SK-N-SH (cell line): ENCODE measurements around the gene JAKMIP3. TPM values are rescaled to one million over a fixed set of nuclear protein-coding genes. Genes with fewer than 3 reads are reported as not detected.

Source experiments
- CTCF ChIA-PET: fragments of 300-600, 350-600 bp; formaldehyde crosslinking; extraction: SDS; loops from one replicate; lab custom pipeline; 2021; lab: Yijun Ruan, JAX
- POLR2A ChIA-PET: fragments of 350-600 bp; sonication (Branson Sonifier 250); formaldehyde crosslinking; extraction: SDS; loops from one replicate; lab custom pipeline; 2020; ENCODE audit warnings: antibody characterized with exemption, inconsistent platforms; lab: Yijun Ruan, JAX
- DNase-seq: peaks from one replicate; pipeline ENCODE4 v3.0.0; 2012
- H2AFZ ChIP-seq: fragments of 200-600 bp; sonication (generic); 2 replicates; pipeline ENCODE4 v1.8.1; 2016; ENCODE audit warnings: antibody characterized with exemption, mild to moderate bottlenecking, low read depth
- H3F3A ChIP-seq: fragments of 200-600 bp; sonication (generic); replicated peaks from 2 replicates; pipeline ENCODE3; 2016; ENCODE audit warnings: antibody characterized with exemption, mild to moderate bottlenecking; ENCODE audit not compliant: insufficient read depth
- H3K27ac ChIP-seq, 2 experiments: fragments of 200-500 bp in 1 of 2; fragments of 200-600 bp in 1 of 2; sonication (Bioruptor generic) in 1 of 2; sonication (generic), shearing (Covaris generic) in 1 of 2; 2 replicates each; pipeline versions ENCODE4 v1.5.1 to v1.6.1; 2014 to 2016; ENCODE audit warnings: low read depth in 2 of 2, inconsistent platforms in 1 of 2, low read length in 1 of 2, mild to moderate bottlenecking in 1 of 2, mixed read lengths in 1 of 2
- H3K27me3 ChIP-seq: fragments of 200-600 bp; sonication (generic), shearing (Covaris generic); 2 replicates; pipeline ENCODE4 v1.6.1; 2016; ENCODE audit warnings: mixed run types; ENCODE audit not compliant: insufficient read depth
- H3K36me3 ChIP-seq, 2 experiments: fragments of 200-500 bp in 1 of 2; fragments of 200-600 bp in 1 of 2; sonication (Bioruptor generic) in 1 of 2; sonication (generic) in 1 of 2; replicated peaks in 1 of 2; 2 replicates each; pipeline versions ENCODE3 to v1.5.1; 2014 to 2016; ENCODE audit warnings: low read length in 1 of 2, mild to moderate bottlenecking in 1 of 2; ENCODE audit not compliant: insufficient read depth in 2 of 2, control insufficient read depth in 1 of 2
- H3K4me1 ChIP-seq, 2 experiments: fragments of 200-500 bp in 1 of 2; fragments of 200-600 bp in 1 of 2; sonication (Bioruptor generic) in 1 of 2; sonication (generic), shearing (Covaris generic) in 1 of 2; 2 replicates each; pipeline versions ENCODE4 v1.5.1 to v1.6.1; 2014 to 2016; ENCODE audit warnings: low read depth in 1 of 2, low read length in 1 of 2, mixed run types in 1 of 2; ENCODE audit not compliant: insufficient read depth in 2 of 2, control insufficient read depth in 1 of 2
- H3K4me2 ChIP-seq: fragments of 200-600 bp; sonication (generic), shearing (Covaris generic); 2 replicates; pipeline ENCODE4 v1.6.1; 2017; ENCODE audit warnings: mixed run types
- H3K4me3 ChIP-seq, 2 experiments: fragments of 200-500 bp in 1 of 2; fragments of 200-600 bp in 1 of 2; sonication (Bioruptor generic) in 1 of 2; sonication (generic), shearing (Covaris generic) in 1 of 2; 2 replicates each; pipeline versions ENCODE4 v1.5.1 to v1.8.1; 2014 to 2016; ENCODE audit warnings: low read depth in 2 of 2, inconsistent platforms in 1 of 2, low read length in 1 of 2, mild to moderate bottlenecking in 1 of 2, mixed read lengths in 1 of 2, moderate library complexity in 1 of 2
- H3K79me2 ChIP-seq: fragments of 200-600 bp; sonication (generic); 2 replicates; pipeline ENCODE4 v1.8.1; 2017; ENCODE audit warnings: mild to moderate bottlenecking; ENCODE audit not compliant: insufficient read depth
- H3K9ac ChIP-seq: fragments of 200-600 bp; sonication (generic); 2 replicates; pipeline ENCODE4 v1.6.1; 2017; ENCODE audit warnings: mixed run types
- H3K9me2 ChIP-seq: fragments of 200-600 bp; sonication (generic); 2 replicates; pipeline ENCODE4 v1.6.1; 2017; ENCODE audit warnings: mixed run types
- H3K9me3 ChIP-seq: fragments of 200-600 bp; sonication (generic); 2 replicates; pipeline ENCODE4 v1.6.1; 2017; ENCODE audit warnings: mixed run types, mild to moderate bottlenecking, moderate library complexity
- H4K20me1 ChIP-seq: fragments of 200-600 bp; sonication (generic); 2 replicates; pipeline ENCODE4 v1.6.1; 2017; ENCODE audit warnings: mild to moderate bottlenecking, mixed run types; ENCODE audit not compliant: insufficient read depth
- ELF1 ChIP-seq: IDR thresholded peaks from 2 replicates; pipeline ENCODE4 v1.4.0; 2012
- EP300 ChIP-seq, 2 experiments: IDR thresholded peaks; 2 replicates each; pipeline versions ENCODE4 v1.4.0 to v1.6.1; 2012; ENCODE audit warnings: borderline replicate concordance in 1 of 2, low read depth in 1 of 2, low read length in 1 of 2
- EZH2phosphoT487 ChIP-seq: fragments of 200-600 bp; sonication (generic); IDR thresholded peaks from 2 replicates; pipeline ENCODE4 v1.6.1; 2017; ENCODE audit warnings: low read depth, mixed run types, mild to moderate bottlenecking, antibody characterized with exemption, moderate library complexity, borderline replicate concordance
- FOXM1 ChIP-seq: IDR thresholded peaks from 2 replicates; pipeline ENCODE4 v1.4.0; 2012; ENCODE audit warnings: low read depth, mild to moderate bottlenecking
- GABPA ChIP-seq: IDR thresholded peaks from 2 replicates; pipeline ENCODE4 v1.4.0; 2012; ENCODE audit warnings: low read depth, mild to moderate bottlenecking
- GATA2 ChIP-seq: sonication (generic); formaldehyde crosslinking; IDR thresholded peaks from 2 replicates; pipeline ENCODE4 v1.5.0; 2020; ENCODE audit warnings: mild to moderate bottlenecking, missing genetic modification reagents
- JUND ChIP-seq: IDR thresholded peaks from 2 replicates; pipeline ENCODE4 v1.4.0; 2012
- MEF2A ChIP-seq: IDR thresholded peaks from 2 replicates; pipeline ENCODE4 v1.4.0; 2012; ENCODE audit warnings: low read depth, borderline replicate concordance
- MXI1 ChIP-seq: IDR thresholded peaks from 2 replicates; pipeline ENCODE4 v1.6.1; 2012; ENCODE audit warnings: mild to moderate bottlenecking, low read depth, low read length, improper control_type of control experiment
- NRF1 ChIP-seq: IDR thresholded peaks from 2 replicates; pipeline ENCODE4 v1.6.1; 2012; ENCODE audit warnings: low read depth, mild to moderate bottlenecking, low read length
- SMC3 ChIP-seq: IDR thresholded peaks from 2 replicates; pipeline ENCODE4 v1.6.1; 2012; ENCODE audit warnings: low read depth, low read length, improper control_type of control experiment
- TAF1 ChIP-seq: IDR thresholded peaks from 2 replicates; pipeline ENCODE4 v1.6.1; 2012; ENCODE audit warnings: low read depth, mild to moderate bottlenecking, low read length, moderate library complexity, borderline replicate concordance
- TEAD4 ChIP-seq: IDR thresholded peaks from 2 replicates; pipeline ENCODE4 v1.4.0; 2012; ENCODE audit warnings: mild to moderate bottlenecking, borderline replicate concordance; ENCODE audit not compliant: insufficient read depth
- WGBS: methylation state at CpG from one replicate; pipeline ENCODE4 v1.1.6; 2017; ENCODE audit warnings: low lambda C conversion rate; 5-methylcytosine and 5-hydroxymethylcytosine counted together
- polyA plus RNA-seq, 3 experiments: library from polyadenylated mRNA; depleted of rRNA; stranded (reverse); fragments of >200 nt; gene quantifications; 2 replicates each; pipeline ENCODE4 v1.2.3, GENCODE V29; 2012
- TF ChIP-seq, protein P1 (sequence below): fragments of 150-350 bp; IDR thresholded peaks from 2 replicates; pipeline ENCODE4 v1.6.1; 2017; ENCODE audit warnings: antibody characterized with exemption, low read length, low read depth, borderline replicate concordance
- TF ChIP-seq, protein P2 (sequence below): IDR thresholded peaks from 2 replicates; pipeline ENCODE4 v1.4.0; 2012; ENCODE audit warnings: low read depth, borderline replicate concordance
- TF ChIP-seq, protein P3 (sequence below): IDR thresholded peaks from 2 replicates; pipeline ENCODE4; 2012
- TF ChIP-seq, protein P4 (sequence below): fragments of 200-600 bp; sonication (generic); IDR thresholded peaks from 2 replicates; pipeline ENCODE4 v1.6.1; 2017; ENCODE audit warnings: antibody characterized with exemption, mild to moderate bottlenecking, moderate library complexity
- TF ChIP-seq, protein P5 (sequence below): IDR thresholded peaks from 2 replicates; pipeline ENCODE4 v1.4.0; 2012; ENCODE audit warnings: low read depth, borderline replicate concordance

Gene JAKMIP3
- polyA plus RNA-seq, 1 of the 3 experiments (the other 2 are of a cell fraction) = 0.02 TPM

DNA sequence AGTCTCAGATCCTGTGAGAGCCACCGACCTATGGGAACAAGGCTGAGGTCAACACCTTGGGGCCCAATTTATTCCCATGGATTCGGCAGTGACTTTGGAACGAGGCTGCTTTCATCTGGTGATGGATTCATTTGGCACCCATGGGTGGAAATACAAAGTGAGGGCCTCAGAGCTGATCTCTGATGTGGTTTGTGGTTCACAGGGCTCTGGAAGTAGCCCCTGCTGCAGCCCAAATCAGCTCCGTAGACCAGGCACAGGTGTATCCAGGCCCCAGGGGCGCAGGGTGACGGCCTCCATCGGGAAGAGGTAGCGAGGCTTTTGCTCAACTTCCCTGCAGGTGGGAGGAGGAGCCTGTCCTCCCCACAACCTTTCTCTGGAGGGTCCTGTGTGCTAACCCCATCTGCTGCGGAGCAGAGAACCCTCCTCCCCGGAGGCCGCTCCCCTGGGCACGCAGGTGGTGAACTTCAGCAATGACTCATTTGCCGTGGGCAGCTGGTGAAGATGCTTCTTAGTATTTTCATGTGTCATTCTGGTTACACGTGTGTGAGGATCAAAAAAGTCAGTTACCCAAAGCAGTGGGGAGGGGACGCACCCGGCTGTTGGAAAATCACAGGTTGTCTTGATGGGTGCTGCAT, 7.5 kb upstream of the JAKMIP3 start:
- Histone ChIP-seq H3K27ac (no peak overlapping the region), H3K9me2 (no peaks in the 10 kb centered on the region), H2AFZ (no peak overlapping the region), H4K20me1 (no peaks in the 10 kb centered on the region)
- DNase-seq = no peak
- CTCF ChIA-PET = interaction anchor here (1.2 kb wide), 2 partner anchors 13 to 44 kb away, joined by 3 to 4 read pairs; no protein-coding TSS in a partner anchor
- WGBS = 40% methylated on average over 8 of the region's 16 CpGs
- TF ChIP-seq FOXM1 (no peak), MXI1 (no peak), EZH2phosphoT487 (no peak), JUND (no peak), MEF2A (no peak), GATA2 (CRISPR knock-in tag) (no peak), NRF1 (no peak), ELF1 (no peak), TAF1 (no peak), SMC3 (no peak)
- TF ChIP-seq, protein P1, sequence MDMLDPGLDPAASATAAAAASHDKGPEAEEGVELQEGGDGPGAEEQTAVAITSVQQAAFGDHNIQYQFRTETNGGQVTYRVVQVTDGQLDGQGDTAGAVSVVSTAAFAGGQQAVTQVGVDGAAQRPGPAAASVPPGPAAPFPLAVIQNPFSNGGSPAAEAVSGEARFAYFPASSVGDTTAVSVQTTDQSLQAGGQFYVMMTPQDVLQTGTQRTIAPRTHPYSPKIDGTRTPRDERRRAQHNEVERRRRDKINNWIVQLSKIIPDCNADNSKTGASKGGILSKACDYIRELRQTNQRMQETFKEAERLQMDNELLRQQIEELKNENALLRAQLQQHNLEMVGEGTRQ = no peak
- TF ChIP-seq, all 33 proteins: peak for 0
- no peak overlapping the region for H3K4me2 ChIP-seq
- no peak overlapping the region for H3K9ac ChIP-seq
- no peaks in the 10 kb centered on the region; a peak in 1 of 4 replicates for H3K4me1 ChIP-seq
- H3K4me3 ChIP-seq = no peak overlapping the region
- no peaks in the 10 kb centered on the region for H3K9me3 ChIP-seq
- H3K79me2 ChIP-seq = no peaks in the 10 kb centered on the region
- H3K36me3 ChIP-seq = no peaks in the 10 kb centered on the region
- H3F3A ChIP-seq = no peaks in the 10 kb centered on the region
- no peaks in the 10 kb centered on the region for H3K27me3 ChIP-seq
- POLR2A ChIA-PET = no interaction called here

DNA sequence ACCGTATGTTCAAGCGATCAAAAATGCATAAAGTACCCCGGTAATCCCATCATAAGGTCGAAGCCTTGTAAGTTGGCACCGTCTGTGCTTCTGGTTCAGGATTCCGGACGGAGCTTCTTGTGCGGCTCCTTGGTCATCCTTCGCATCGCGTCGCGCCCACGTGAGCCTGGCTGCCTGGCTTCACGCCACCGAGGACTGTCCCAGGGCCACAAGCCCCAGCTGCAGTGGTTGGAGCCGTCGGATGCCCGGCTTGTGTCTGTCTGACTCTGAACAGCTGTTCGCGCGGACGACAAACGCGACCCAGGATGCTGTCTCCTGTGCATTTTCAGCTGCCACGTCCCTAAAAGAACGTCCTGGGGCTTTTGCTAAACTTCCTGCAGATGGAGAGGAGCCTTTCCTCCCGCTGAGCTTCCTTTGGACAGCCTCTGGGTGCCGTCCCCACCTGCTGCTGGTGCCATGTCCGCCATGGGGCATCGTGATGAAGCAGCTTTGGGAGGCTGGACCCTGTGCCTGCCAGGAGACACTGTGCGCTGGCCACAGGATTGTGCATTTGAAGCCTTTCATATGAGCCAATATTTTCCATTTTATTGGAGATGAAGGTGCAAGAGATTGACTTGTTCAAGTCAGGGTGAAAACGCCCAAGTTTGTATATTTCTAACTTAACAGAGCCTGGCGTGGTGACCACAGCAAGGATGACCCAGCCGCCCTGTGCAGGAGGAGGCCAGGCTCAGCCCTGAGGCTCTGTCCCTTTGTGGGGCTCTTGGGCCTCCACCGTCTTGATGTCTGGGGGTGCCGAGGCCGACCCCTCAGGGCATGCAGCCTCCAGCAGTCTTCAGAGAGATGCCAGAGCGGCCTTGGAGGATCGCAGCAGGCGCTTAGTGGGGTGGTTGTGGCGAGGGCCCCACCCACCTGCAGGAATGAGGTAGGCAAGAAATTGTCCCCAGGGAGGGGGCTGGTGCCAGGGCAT, 6.7 kb upstream of the JAKMIP3 start:
- H2AFZ ChIP-seq = no peak overlapping the region
- WGBS = 66% methylated on average over 33 of the region's 42 CpGs
- no peaks in the 10 kb centered on the region for H3K9me2 ChIP-seq
- CTCF ChIA-PET = interaction anchor here (1.2 kb wide), 2 partner anchors 14 to 43 kb away, joined by 3 to 4 read pairs; no protein-coding TSS in a partner anchor
- H3K4me2 ChIP-seq = no peak overlapping the region
- no peaks in the 10 kb centered on the region; a peak in 1 of 4 replicates for H3K4me1 ChIP-seq
- no peak overlapping the region for H3K9ac ChIP-seq
- TF ChIP-seq NRF1 (no peak), MXI1 (no peak), EP300 (IDR thresholded peaks at IDR 0.05; ENCODE audit: borderline replicate concordance in 1 of 2, low read depth in 1 of 2, low read length in 1 of 2) (no peak), MEF2A (no peak), ELF1 (no peak), JUND (no peak), EZH2phosphoT487 (no peak), GABPA (no peak), TEAD4 (no peak)
- TF ChIP-seq, protein P2, sequence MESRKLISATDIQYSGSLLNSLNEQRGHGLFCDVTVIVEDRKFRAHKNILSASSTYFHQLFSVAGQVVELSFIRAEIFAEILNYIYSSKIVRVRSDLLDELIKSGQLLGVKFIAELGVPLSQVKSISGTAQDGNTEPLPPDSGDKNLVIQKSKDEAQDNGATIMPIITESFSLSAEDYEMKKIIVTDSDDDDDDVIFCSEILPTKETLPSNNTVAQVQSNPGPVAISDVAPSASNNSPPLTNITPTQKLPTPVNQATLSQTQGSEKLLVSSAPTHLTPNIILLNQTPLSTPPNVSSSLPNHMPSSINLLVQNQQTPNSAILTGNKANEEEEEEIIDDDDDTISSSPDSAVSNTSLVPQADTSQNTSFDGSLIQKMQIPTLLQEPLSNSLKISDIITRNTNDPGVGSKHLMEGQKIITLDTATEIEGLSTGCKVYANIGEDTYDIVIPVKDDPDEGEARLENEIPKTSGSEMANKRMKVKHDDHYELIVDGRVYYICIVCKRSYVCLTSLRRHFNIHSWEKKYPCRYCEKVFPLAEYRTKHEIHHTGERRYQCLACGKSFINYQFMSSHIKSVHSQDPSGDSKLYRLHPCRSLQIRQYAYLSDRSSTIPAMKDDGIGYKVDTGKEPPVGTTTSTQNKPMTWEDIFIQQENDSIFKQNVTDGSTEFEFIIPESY = no peak
- TF ChIP-seq, protein P3, sequence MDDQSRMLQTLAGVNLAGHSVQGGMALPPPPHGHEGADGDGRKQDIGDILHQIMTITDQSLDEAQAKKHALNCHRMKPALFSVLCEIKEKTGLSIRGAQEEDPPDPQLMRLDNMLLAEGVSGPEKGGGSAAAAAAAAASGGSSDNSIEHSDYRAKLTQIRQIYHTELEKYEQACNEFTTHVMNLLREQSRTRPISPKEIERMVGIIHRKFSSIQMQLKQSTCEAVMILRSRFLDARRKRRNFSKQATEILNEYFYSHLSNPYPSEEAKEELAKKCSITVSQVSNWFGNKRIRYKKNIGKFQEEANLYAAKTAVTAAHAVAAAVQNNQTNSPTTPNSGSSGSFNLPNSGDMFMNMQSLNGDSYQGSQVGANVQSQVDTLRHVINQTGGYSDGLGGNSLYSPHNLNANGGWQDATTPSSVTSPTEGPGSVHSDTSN = no peak
- TF ChIP-seq, protein P4, sequence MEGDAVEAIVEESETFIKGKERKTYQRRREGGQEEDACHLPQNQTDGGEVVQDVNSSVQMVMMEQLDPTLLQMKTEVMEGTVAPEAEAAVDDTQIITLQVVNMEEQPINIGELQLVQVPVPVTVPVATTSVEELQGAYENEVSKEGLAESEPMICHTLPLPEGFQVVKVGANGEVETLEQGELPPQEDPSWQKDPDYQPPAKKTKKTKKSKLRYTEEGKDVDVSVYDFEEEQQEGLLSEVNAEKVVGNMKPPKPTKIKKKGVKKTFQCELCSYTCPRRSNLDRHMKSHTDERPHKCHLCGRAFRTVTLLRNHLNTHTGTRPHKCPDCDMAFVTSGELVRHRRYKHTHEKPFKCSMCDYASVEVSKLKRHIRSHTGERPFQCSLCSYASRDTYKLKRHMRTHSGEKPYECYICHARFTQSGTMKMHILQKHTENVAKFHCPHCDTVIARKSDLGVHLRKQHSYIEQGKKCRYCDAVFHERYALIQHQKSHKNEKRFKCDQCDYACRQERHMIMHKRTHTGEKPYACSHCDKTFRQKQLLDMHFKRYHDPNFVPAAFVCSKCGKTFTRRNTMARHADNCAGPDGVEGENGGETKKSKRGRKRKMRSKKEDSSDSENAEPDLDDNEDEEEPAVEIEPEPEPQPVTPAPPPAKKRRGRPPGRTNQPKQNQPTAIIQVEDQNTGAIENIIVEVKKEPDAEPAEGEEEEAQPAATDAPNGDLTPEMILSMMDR = no peak
- TF ChIP-seq, protein P5, sequence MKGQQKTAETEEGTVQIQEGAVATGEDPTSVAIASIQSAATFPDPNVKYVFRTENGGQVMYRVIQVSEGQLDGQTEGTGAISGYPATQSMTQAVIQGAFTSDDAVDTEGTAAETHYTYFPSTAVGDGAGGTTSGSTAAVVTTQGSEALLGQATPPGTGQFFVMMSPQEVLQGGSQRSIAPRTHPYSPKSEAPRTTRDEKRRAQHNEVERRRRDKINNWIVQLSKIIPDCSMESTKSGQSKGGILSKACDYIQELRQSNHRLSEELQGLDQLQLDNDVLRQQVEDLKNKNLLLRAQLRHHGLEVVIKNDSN = no peak
- TF ChIP-seq, all 33 proteins: peak for 0
- no peak for DNase-seq
- Histone ChIP-seq H3K27ac (no peak overlapping the region), H3K36me3 (no peaks in the 10 kb centered on the region), H3K9me3 (no peaks in the 10 kb centered on the region), H3K27me3 (no peaks in the 10 kb centered on the region), H4K20me1 (no peaks in the 10 kb centered on the region), H3F3A (no peaks in the 10 kb centered on the region), H3K79me2 (no peaks in the 10 kb centered on the region), H3K4me3 (no peak overlapping the region)
- POLR2A ChIA-PET = no interaction called here
